ENCODE results near the gene C1orf94. TPM values are rescaled to one million over a fixed set of nuclear protein-coding genes. Genes with fewer than 3 reads are reported as not detected.

C1orf94 gene
- total RNA-seq, 1 donor from 2014 or later, result not detected

DNA sequence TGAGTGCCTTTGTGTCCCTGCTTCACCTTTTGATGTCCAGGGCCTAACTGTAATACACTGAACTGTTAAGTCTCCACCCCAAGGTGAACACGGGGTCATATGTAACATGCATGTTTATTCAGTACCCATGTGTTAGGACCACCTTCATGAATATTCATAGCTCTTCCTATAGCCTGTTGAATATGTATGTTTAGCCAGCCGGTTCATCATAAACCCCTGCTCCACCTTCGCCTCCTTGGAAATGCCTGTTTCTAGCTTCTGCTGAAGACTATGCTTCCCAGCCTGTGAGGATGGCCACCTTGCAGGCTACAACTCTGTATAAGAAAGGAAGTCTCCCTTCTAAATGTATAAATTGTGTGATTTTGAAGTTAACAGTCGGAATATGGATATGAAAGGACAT lies 69.3 kb downstream of the C1orf94 start:
- H3K36me3 Mint-ChIP-seq, result no peaks in the 10 kb centered on the region
- H3K4me3 Mint-ChIP-seq, result no peak overlapping the region
- peaks cover 12% of the 10 kb centered on the region for H3K9me3 Mint-ChIP-seq
- peaks cover 40% of the 10 kb centered on the region for H3K27me3 Mint-ChIP-seq (ENCODE audit: low read depth)
- DNase-seq (ENCODE audit: low spot score in 2 of 2, unreplicated experiment in 2 of 2), result no peak
- TF ChIP-seq CTCF (IDR thresholded peaks at IDR 0.05; ENCODE audit: unreplicated experiment), result no peak
- H3K27ac Mint-ChIP-seq, result no peak overlapping the region
- H3K4me1 Mint-ChIP-seq, result no peaks in the 10 kb centered on the region

- H3K4me1 Mint-ChIP-seq, result no peaks in the 10 kb centered on the region
- TF ChIP-seq CTCF (IDR thresholded peaks at IDR 0.05; ENCODE audit: unreplicated experiment), result no peak
- H3K9me3 Mint-ChIP-seq, result no peaks in the 10 kb centered on the region
- H3K27me3 Mint-ChIP-seq (ENCODE audit: low read depth), result peaks cover 25% of the 10 kb centered on the region
- no peaks in the 10 kb centered on the region for H3K36me3 Mint-ChIP-seq
- DNase-seq (ENCODE audit: low spot score in 2 of 2, unreplicated experiment in 2 of 2), result no peak
- H3K4me3 Mint-ChIP-seq, result peak overlapping the region; percentile 39
- no peak overlapping the region for H3K27ac Mint-ChIP-seq
Measured at GRCh38 chr1:34250342-34250741, 73.6 kb downstream of the C1orf94 start.

DNA sequence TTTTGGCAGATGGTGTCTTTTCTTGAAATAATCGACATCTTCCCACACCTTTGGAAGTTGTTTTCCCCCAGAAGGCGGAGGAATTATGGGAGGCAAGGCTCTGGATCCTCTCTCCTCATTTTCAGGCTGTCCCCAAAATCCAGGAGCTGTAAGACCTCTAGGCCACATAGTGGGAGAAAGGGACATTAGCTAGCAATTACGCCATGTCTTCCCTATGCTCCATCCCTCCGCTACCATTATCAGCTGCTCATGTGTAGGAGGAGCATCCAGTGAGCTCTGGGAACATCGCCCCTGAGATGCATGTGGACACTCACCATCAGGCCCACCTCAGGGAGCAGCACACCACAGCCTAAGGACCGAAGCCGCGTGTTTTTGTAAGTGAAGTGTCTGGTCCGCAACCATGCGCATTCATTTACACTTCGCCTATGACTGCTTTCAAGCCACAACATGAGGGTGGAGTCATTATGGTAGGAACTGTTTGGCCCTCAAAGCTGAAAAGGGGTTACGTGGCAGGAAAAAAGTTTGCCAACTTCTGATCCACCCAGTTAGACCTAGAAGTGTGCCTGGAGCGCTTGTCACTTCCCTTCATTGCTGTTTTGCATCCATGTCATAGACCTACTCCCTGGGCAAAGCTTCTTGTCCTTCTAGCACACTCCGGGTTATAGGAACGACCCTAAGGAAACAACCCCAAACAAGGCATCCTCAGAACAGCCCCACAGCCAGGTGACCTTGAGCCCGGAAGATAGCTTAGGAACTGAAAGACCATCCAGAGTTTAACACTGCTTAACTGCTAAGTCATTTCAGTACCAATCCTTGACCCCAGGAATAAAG lies 85.5 kb downstream of the C1orf94 start:
- H3K9me3 Mint-ChIP-seq, result peaks cover under 1% of the 10 kb centered on the region

DNA sequence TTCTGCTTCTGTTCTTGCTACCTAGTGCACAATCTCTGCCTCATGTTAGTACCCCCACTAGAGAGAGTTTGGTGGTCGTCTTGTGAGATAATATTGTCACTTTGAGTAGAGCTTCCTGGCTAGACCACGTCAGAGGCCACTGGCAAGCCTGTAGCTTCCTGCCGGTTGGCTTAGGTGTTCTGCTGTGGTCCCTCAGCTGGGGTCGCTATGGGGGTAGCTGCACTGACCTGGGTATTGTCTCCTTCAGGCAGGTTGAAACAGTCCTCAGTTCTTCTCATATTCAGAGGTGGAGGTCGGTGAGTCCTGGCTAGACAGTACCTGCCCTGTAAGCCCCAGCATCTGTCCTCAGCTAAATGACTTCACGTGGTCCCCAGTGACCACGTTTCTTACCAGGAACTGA lies 86.2 kb downstream of the C1orf94 start:
- Mint-ChIP-seq H3K9me3 (no peaks in the 10 kb centered on the region), H3K4me3 (no peak overlapping the region), H3K27ac (no peak overlapping the region), H3K27me3 (ENCODE audit: low read depth) (peaks cover 61% of the 10 kb centered on the region), H3K36me3 (no peaks in the 10 kb centered on the region), H3K4me1 (no peaks in the 10 kb centered on the region)
- TF ChIP-seq CTCF (IDR thresholded peaks at IDR 0.05; ENCODE audit: unreplicated experiment), result no peak
- DNase-seq (ENCODE audit: low spot score in 2 of 2, unreplicated experiment in 2 of 2), result no peak

More for the DNA sequence above, 85.5 kb downstream of the C1orf94 start:
- DNase-seq (ENCODE audit: low spot score in 2 of 2, unreplicated experiment in 2 of 2), result no peak
- H3K36me3 Mint-ChIP-seq, result no peaks in the 10 kb centered on the region
- H3K4me1 Mint-ChIP-seq, result no peaks in the 10 kb centered on the region
- H3K4me3 Mint-ChIP-seq, result no peak overlapping the region
- peaks cover 54% of the 10 kb centered on the region for H3K27me3 Mint-ChIP-seq (ENCODE audit: low read depth)
- no peak overlapping the region for H3K27ac Mint-ChIP-seq
- no peak for TF ChIP-seq CTCF (IDR thresholded peaks at IDR 0.05; ENCODE audit: unreplicated experiment)

DNA sequence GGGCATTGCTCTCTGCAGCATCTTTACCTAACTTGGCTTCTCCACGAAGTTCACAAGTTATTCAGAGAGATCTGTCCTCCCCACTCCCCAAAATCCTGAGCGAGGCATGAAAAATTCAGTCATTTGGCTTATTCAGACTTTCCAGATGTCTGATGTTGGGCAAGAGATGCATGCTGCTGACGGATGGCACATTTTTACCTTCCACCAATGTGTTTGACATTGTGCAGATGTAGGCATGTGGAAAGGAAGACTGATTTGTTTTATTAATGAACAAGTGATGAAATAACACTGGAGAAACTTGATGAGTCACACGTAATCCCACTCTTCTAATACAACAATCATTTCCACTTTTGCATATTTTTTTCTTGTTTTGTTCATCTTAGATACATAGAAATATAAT lies 86.7 kb downstream of the C1orf94 start:
- no peak overlapping the region for H3K27ac Mint-ChIP-seq
- DNase-seq (ENCODE audit: low spot score in 2 of 2, unreplicated experiment in 2 of 2), result no peak
- no peaks in the 10 kb centered on the region for H3K9me3 Mint-ChIP-seq
- H3K27me3 Mint-ChIP-seq (ENCODE audit: low read depth), result peaks cover 65% of the 10 kb centered on the region
- no peak overlapping the region for H3K4me3 Mint-ChIP-seq
- no peaks in the 10 kb centered on the region for H3K4me1 Mint-ChIP-seq
- no peaks in the 10 kb centered on the region for H3K36me3 Mint-ChIP-seq
- TF ChIP-seq CTCF (IDR thresholded peaks at IDR 0.05; ENCODE audit: unreplicated experiment), result no peak
